HG03558 (cell line): ENCODE data around the gene HIPK2.

Experiments
- ATAC-seq: cut with Tn5 transposase; IDR thresholded peaks from one replicate; pipeline ENCODE4 v1.9.1; 2021; ENCODE audit warnings: moderate number of reproducible peaks; ENCODE audit not compliant: unreplicated experiment; ENCODE audit errors: extremely low read depth

The HIPK2 gene

GRCh38 chr7:139718859-139719258 lies 58.9 kb downstream of the HIPK2 start:
- ATAC-seq = no peak

DNA sequence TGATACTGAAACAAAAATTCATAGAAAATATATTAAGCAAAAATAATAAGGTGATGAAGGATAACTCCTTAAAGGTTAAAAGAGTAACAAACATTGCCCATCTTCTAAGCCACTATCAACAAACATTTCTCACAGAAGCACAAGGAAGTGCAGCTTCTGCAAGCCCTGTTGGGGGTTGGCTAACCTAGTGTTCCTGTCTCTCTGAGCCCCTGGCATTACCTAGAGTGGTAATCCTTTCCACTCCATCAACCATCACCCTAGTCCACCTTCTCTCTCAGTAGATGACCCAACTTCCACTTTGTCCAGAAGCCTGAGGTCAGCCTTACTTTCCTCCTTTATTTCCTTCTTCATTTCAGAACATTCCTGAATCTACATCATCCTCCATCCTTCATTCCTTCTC lies 59.7 kb downstream of the HIPK2 start:
- no peak for ATAC-seq

- no peak for ATAC-seq
Observed at GRCh38 chr7:139716156-139716942, 61.4 kb downstream of the HIPK2 start.

GRCh38 chr7:139715194-139715815 lies 62.5 kb downstream of the HIPK2 start:
- no peak for ATAC-seq

DNA sequence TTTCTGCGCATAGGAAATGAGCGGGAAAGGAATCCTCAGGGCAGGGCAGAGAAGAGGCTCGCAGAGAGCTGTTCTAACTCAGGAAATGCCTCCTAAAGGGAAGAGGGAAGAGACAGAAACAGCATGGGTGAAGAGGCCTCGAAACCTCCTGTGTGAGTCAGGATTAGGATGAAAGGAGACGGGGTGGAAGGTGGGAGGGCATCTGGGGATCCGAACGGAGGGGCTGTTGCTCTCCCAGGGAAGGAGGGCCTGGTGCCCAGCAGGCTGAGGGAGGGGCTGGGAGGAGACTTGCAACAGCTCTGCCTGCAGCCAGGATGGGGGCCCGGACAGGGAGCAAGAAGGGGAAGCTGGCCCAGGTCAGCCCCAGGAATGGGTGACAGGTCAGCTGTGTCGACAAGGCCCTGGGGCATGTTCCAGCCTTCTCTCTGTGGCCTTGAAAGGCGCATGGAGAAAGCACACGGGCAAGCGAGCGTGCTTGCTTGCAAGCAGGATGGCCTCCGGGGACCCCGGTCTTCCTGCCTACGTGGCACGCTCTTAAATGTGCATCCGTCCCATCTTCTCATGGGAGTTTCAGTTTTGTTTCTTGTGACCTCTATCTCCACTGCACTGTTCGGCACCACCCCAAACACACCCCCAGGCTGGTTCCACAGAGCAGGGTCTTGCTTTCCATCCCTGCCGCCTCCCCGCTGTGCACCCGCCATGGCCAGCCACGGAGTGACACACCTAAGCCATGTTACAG lies 63.5 kb downstream of the HIPK2 start:
- peak; percentile 88 for ATAC-seq

DNA sequence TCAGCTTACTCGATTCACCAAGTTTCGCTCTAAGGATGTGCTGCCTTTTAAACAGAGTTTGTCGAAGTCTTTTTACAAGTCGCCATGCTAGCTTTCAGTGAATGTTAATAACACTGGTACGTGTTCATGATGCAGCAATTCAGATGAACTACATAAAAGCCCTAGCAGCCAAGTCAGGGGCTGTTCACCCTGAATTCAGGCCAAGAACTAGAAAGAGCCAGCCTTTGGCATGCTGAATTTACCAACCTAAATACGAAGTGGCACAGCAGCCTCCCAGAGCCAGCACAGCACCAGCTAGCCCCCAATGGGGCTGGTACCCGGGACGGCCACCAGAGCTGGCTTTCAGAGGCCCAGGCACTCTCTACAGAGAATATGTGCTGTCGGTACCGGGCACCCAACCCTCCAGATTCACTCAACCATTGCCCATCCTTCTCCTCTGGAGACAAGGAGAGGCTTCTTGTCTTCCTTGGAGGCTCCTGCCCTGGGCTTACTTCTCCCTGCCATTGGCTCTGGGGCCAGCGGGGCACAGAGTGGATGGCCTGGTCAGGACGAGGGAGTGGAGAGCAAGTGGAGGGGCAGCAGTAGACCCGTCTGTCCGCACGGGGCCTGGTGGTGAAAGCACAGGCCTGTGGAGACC lies 64.2 kb downstream of the HIPK2 start:
- no peak for ATAC-seq

DNA sequence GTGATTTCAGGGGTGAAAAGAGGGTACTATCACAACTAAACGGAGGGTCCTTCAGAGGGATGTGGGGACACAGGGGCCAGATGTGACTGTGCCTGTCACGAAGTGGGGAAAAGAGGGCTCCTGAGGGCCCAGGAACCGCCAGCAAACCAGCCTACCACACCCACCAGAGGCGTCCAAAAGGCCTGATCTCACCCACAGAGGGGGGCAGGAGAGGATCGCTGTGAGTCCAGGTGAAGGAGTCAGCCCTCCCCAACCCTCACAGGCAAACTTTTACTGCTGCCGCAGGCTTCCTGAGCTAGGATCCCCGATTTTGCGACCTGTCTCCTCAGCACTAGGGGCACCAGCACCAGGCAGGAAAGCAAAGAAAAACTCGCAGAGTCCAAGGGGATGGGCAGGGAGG lies 64.7 kb downstream of the HIPK2 start:
- ATAC-seq = no peak

- ATAC-seq = no peak
Observed at GRCh38 chr7:139711991-139712743, 65.6 kb downstream of the HIPK2 start.

- ATAC-seq = no peak
Observed at GRCh38 chr7:139710036-139710435, 67.8 kb downstream of the HIPK2 start.

DNA sequence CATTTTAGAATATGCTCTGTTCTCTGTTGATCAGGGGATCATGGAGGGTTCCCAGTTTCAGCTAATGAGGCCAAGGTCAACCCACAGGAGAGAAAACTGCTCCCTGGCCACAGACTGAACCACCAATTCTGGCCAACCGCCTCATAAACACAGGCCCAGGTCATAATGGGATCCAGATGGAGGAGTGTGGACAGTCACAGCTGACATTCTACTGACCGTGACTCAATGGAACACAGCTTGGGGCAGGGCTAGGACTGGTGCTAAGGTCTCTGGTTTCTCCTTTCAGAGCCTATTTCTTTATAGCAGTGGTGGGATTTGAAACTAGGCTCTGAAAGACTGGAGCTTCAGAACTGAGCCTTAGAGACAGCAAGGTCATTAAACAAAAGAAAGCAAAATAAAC lies 68.3 kb downstream of the HIPK2 start:
- no peak for ATAC-seq

DNA sequence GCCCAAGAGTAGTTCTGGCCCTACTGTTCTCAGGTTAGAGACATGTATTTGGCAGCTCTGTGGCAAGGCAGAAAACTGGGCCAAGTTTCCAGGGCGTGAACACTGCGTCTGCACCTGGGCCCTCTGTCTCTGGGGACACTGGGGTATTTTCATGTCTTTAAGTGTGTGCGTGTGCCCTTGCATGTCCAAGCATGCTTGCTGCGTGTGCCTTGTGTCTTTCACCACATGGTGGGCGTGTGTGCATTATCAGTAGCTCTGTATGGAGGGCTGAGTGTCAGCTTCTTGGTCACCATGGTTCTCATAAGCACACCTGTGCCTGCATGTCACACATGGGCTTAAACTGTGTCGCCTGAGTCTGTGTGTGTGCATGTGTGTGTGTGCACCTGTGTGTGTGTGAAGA lies 69.3 kb downstream of the HIPK2 start:
- ATAC-seq = peak; percentile 75

DNA sequence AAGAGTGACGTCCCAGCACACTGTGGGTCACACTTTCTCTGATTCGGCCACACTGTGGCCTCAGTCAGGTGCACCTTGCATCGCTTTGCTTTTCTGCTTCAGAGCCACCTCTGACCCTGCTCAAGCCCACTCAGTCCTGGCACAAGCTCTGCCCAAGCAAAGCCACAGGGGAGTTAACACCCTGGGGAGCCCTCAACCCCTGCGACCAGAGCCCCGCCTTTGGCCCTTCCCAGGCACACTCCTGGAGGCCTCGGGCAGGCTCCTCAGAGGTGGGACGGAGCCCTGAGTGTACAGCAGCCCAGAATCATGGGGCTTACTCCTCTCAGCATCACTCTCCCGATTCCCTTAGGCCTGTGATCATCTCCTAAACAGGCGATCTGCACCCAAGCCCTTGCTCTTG lies 71.0 kb downstream of the HIPK2 start:
- no peak for ATAC-seq

GRCh38 chr7:139704308-139704879 lies 73.4 kb downstream of the HIPK2 start:
- no peak for ATAC-seq

DNA sequence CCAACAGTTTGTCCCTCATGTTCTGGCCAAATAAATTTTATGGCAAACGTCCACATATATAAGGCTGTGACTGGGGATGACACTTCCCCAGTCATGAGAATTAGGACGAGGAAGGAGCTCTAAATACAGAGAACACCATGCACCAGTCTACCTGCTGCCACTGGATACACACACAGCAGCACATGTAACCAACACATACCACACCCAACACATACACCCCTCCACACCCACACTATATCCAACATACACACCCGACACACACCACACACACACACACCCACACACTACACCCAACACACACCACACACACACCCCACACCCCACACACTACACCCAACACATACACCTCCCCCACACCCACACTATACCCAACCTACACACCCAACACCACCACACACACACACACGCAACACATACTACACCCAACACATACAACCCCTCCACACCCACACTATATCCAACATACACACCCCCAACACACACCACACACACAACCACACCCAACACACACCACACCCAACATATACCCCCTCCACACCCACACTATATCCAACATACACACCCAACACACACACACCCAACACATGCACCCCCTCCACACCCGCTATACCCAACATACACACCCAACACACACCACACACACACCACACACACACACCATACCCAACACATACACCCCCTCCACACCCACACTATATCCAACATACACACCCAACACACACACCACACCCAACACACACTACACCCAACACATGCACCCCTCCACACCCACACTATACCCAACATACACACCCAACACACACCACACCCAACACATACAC lies 74.1 kb downstream of the HIPK2 start:
- peak; percentile 6 for ATAC-seq

DNA sequence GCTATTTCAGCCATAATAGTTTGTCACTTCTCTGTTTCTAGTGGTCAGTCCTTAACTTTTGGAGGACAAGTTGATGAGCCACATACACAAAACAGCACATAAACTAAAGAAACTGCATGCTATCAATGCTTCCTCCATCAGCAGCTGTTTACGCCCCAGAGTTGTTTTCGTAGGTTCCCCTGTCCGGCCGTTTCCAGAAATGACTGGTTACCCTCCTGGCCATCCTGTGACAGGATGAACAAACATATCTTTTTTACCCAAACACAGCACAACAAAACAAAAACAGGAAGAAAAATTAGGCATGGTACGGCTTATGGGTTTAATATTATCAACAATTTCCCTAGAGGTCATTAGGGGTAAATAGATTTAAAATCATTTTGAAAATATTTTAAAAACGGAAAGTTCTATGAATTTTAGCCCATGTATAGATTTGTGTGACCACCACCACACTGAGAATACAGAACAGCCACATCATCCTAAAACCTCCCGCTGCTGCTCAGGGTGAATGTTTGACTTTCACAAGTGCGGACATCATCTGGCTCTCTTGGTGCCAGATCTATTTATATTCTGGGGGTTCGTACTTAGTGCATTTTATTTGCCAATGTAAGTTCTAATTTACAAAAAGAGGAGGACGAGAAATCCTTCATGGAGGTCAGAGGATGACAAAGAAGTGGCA lies 74.8 kb downstream of the HIPK2 start:
- peak; percentile 46 for ATAC-seq

GRCh38 chr7:139702313-139702731 lies 75.5 kb downstream of the HIPK2 start:
- ATAC-seq = no peak

GRCh38 chr7:139701908-139702307 lies 75.9 kb downstream of the HIPK2 start:
- no peak for ATAC-seq

DNA sequence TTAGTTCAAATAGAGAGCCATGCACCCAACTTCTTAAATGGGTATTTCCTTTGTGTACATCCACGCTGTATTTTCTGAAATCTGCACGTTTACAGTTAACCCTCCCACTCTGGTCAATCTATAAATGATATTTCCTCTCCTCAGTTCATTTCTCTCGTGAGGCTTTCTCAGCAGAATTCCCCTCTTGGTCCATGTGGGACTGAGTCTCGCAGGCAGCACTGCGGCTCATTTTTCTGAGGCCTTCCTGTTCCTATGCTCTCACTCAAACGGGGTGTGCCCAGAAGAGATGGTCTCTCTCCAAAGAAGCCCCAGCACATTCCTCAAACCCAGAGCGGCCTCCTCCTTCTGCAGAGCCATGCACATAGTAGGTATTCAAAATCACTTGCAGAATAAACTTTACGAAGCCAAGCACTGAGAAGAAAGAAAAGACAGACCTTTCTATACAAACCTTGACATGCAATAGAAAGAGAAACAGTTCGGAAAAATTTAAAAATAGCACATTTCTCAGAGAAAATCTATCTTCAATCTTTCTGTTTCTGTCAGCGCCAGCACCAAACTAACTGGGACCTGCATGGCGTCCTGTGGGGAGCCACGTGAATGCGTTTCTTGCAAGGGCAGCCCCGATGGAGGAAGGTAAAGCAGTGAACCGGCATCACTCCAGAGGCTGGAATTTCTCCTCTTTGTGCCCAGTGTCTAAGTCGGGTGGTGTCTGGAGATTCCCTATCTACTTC lies 77.1 kb downstream of the HIPK2 start:
- no peak for ATAC-seq
